Stomach (tissue), 9 donors: ENCODE data around the gene CYB561D1. TPM values are rescaled to one million over a fixed set of nuclear protein-coding genes. Genes with fewer than 3 reads are reported as not detected.

ENCODE experiments used
- DNase-seq, 2 donors: peaks; one replicate each; pipeline versions ENCODE4 v3.0.0 to v3.0.0-alpha.2; 2013 to 2019
- H3K27ac ChIP-seq, 5 donors: fragments of 200-600 bp in 4 of 5; sonication (generic) in 4 of 5; one replicate each; pipeline ENCODE4 v1.5.1; 2013 to 2019; ENCODE audit warnings: mild to moderate bottlenecking in 1 of 5, moderate library complexity in 1 of 5
- H3K27me3 ChIP-seq, 3 donors: fragments of 200-600 bp; sonication (generic); one replicate each; pipeline ENCODE4 v1.5.1; 2017 to 2019; ENCODE audit warnings: mixed run types in 1 of 3
- H3K36me3 ChIP-seq, 4 donors: fragments of 200-600 bp; sonication (generic); 1 replicate in 3 of 4; 2 replicates in 1 of 4; pipeline ENCODE4 v1.5.1; 2016 to 2019
- H3K4me1 ChIP-seq, 4 donors: fragments of 200-600 bp; sonication (generic); one replicate each; pipeline ENCODE4 v1.5.1; 2016 to 2019
- H3K4me3 ChIP-seq, 4 donors: fragments of 200-600 bp; sonication (generic) in 3 of 4; one replicate each; pipeline ENCODE4 v1.5.1; 2016 to 2019; ENCODE audit warnings: mild to moderate bottlenecking in 1 of 4
- H3K9me3 ChIP-seq, 4 donors: fragments of 200-600 bp; sonication (generic); one replicate each; pipeline ENCODE4 v1.5.1; 2016 to 2019
- EP300 ChIP-seq: sonication (generic); formaldehyde crosslinking; IDR thresholded peaks from one replicate; pipeline ENCODE4 v1.6.1; 2017; ENCODE audit warnings: antibody characterized with exemption
- POLR2A ChIP-seq, 4 donors: fragments of 450-650 bp; IDR thresholded peaks; one replicate each; pipeline ENCODE4 v1.6.1; 2016; ENCODE audit warnings: antibody characterized with exemption in 4 of 4, control low read depth in 2 of 4, mild to moderate bottlenecking in 1 of 4, moderate library complexity in 1 of 4
- POLR2AphosphoS5 ChIP-seq, 3 donors: sonication (generic); formaldehyde crosslinking; IDR thresholded peaks; one replicate each; pipeline ENCODE4 v1.6.1; 2016; ENCODE audit warnings: antibody characterized with exemption in 3 of 3
- WGBS, 5 donors: extraction: QIAGEN DNeasy Blood & Tissue Kit in 3 of 5; methylation state at CpG; one replicate each; pipeline versions ENCODE4 v1.1.5 to v1.1.7; 2013 to 2018; 5-methylcytosine and 5-hydroxymethylcytosine counted together
- intact Hi-C: fragments of 100-400 bp; cut with DNase I; formaldehyde crosslinking; loops from one replicate; pipeline ENCODE4 v1.15.1; 2023; ENCODE audit warnings: low total_unique reads
- polyA plus RNA-seq, 3 donors: library from polyadenylated mRNA; stranded (reverse); fragments of 200-250 nt; gene quantifications; one replicate each; pipeline ENCODE4 v1.2.3, GENCODE V29; 2013
- total RNA-seq, 5 donors: library from RNA; depleted of rRNA; stranded (reverse); fragments of >200 nt; gene quantifications; one replicate each; pipeline versions ENCODE4 v1.1.0 to v1.2.3, GENCODE V29; 2014 to 2016
- TF ChIP-seq, protein P1 (sequence below), 7 experiments: fragments of 450-650 bp in 4 of 7; fragments of 200-600 bp in 3 of 7; sonication (generic) in 3 of 7; IDR thresholded peaks; one replicate each; pipeline ENCODE4 v1.5.1; 2016 to 2019; ENCODE audit warnings: antibody characterized with exemption in 7 of 7, control low read depth in 2 of 7, mild to moderate bottlenecking in 1 of 7
- donor health status: healthy with polysubstance abuse.
- donor health status: Bipolar disorder and iron deficiency.
- donor health status: healthy.

Gene CYB561D1
- total and polyA plus RNA-seq, 8 donors = 1.8 to 6.4 (median 2.5) TPM

- intact Hi-C loops = no loop called here
- Histone ChIP-seq H3K4me1 (peaks cover 0 to 3% (median under 1%) of the 10 kb centered on the region in 4 donors), H3K4me3 (no peak overlapping the region), H3K9me3 (no peaks in the 10 kb centered on the region), H3K27me3 (no peaks in the 10 kb centered on the region), H3K27ac (no peak overlapping the region), H3K36me3 (peaks cover 0 to 42% (median 2%) of the 10 kb centered on the region in 4 donors)
- TF ChIP-seq POLR2AphosphoS5 (IDR thresholded peaks at IDR 0.05) = no peak
- TF ChIP-seq EP300 = no peak
- TF ChIP-seq, protein P1, sequence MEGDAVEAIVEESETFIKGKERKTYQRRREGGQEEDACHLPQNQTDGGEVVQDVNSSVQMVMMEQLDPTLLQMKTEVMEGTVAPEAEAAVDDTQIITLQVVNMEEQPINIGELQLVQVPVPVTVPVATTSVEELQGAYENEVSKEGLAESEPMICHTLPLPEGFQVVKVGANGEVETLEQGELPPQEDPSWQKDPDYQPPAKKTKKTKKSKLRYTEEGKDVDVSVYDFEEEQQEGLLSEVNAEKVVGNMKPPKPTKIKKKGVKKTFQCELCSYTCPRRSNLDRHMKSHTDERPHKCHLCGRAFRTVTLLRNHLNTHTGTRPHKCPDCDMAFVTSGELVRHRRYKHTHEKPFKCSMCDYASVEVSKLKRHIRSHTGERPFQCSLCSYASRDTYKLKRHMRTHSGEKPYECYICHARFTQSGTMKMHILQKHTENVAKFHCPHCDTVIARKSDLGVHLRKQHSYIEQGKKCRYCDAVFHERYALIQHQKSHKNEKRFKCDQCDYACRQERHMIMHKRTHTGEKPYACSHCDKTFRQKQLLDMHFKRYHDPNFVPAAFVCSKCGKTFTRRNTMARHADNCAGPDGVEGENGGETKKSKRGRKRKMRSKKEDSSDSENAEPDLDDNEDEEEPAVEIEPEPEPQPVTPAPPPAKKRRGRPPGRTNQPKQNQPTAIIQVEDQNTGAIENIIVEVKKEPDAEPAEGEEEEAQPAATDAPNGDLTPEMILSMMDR (IDR thresholded peaks at IDR 0.05) = no peak
- TF ChIP-seq POLR2A (IDR thresholded peaks at IDR 0.05) = no peak
- 54 to 71% (median 66%) methylated on average over 6 of the region's 6 CpGs for WGBS, 5 donors
- no peak for DNase-seq
These were observed 16.1 kb upstream of the CYB561D1 start for GRCh38 chr1:109477821-109478220.

- peak; percentile 54 to 81 for DNase-seq
- intact Hi-C loops = no loop called here
- Histone ChIP-seq H3K36me3 (peaks cover 0 to 42% (median 2%) of the 10 kb centered on the region in 4 donors), H3K4me1 (peaks cover 0 to 10% (median 7%) of the 10 kb centered on the region in 4 donors), H3K27ac (no peak overlapping the region), H3K9me3 (no peaks in the 10 kb centered on the region), H3K27me3 (no peaks in the 10 kb centered on the region), H3K4me3 (no peak overlapping the region)
- no peak for TF ChIP-seq POLR2A (IDR thresholded peaks at IDR 0.05)
- 12 to 23% (median 16%) methylated on average over 7 of the region's 7 CpGs for WGBS, 5 donors
These were observed 15.1 kb upstream of the CYB561D1 start for GRCh38 chr1:109478806-109479205.

- DNase-seq = peak in 1 of 2 donors; percentile 15
- Histone ChIP-seq H3K27me3 (no peaks in the 10 kb centered on the region), H3K36me3 (peaks cover 0 to 42% (median 2%) of the 10 kb centered on the region in 4 donors), H3K9me3 (no peaks in the 10 kb centered on the region), H3K4me3 (no peak overlapping the region), H3K27ac (no peak overlapping the region), H3K4me1 (peaks cover 2 to 13% (median 10%) of the 10 kb centered on the region in 4 donors)
- TF ChIP-seq POLR2A (IDR thresholded peaks at IDR 0.05) = no peak
- TF ChIP-seq, protein P1 (IDR thresholded peaks at IDR 0.05) = no peak
- no peak for TF ChIP-seq POLR2AphosphoS5 (IDR thresholded peaks at IDR 0.05)
- TF ChIP-seq EP300 = no peak
- 61 to 75% (median 71%) methylated on average over 5 of the region's 5 CpGs for WGBS, 5 donors
- intact Hi-C loops = no loop called here
These were observed 14.6 kb upstream of the CYB561D1 start for GRCh38 chr1:109479311-109479710.

DNA sequence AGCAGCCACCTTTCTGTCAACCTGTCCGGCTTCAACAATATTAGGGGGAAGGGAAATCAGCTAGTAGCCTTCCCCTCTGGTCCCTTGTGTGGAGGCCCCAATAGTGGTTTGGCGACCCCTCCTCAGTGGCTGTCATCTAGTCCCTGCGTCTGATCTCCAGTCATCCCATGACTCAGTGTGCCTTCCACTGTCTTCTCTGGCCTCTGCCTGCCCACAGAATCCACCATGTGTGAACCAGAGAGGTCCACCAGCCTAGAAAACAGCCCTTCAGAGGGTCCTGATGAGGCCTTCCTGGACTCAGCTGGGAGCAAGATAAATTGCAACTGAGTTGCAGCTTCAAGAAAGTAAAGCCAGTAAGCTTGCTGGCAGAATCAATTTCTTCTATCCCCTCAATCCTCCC, 14.0 kb upstream of the CYB561D1 start:
- Histone ChIP-seq H3K27me3 (no peaks in the 10 kb centered on the region), H3K4me3 (no peak overlapping the region), H3K9me3 (no peaks in the 10 kb centered on the region), H3K36me3 (peaks cover 0 to 42% (median 2%) of the 10 kb centered on the region in 4 donors), H3K4me1 (peaks cover 7 to 19% (median 16%) of the 10 kb centered on the region in 4 donors), H3K27ac (no peak overlapping the region)
- 87 to 93% (median 88%) methylated on average over 3 of the region's 3 CpGs for WGBS, 5 donors
- no peak for TF ChIP-seq POLR2AphosphoS5 (IDR thresholded peaks at IDR 0.05)
- TF ChIP-seq POLR2A (IDR thresholded peaks at IDR 0.05) = no peak
- TF ChIP-seq, protein P1 (IDR thresholded peaks at IDR 0.05) = no peak
- TF ChIP-seq EP300 = no peak
- intact Hi-C loops = no loop called here
- peak in 1 of 2 donors; percentile 2 for DNase-seq

- intact Hi-C loops = no loop called here
- peaks cover 12 to 27% (median 24%) of the 10 kb centered on the region in 4 donors for H3K4me1 ChIP-seq
- TF ChIP-seq POLR2AphosphoS5 (IDR thresholded peaks at IDR 0.05) (no peak), POLR2A (IDR thresholded peaks at IDR 0.05) (no peak), EP300 (no peak)
- TF ChIP-seq, protein P1 (IDR thresholded peaks at IDR 0.05) = no peak
- H3K4me3 ChIP-seq = no peak overlapping the region
- H3K9me3 ChIP-seq = no peaks in the 10 kb centered on the region
- peaks cover 0 to 26% (median 5%) of the 10 kb centered on the region in 4 donors for H3K36me3 ChIP-seq
- WGBS, 5 donors = 74 to 82% (median 81%) methylated on average over 2 of the region's 2 CpGs
- H3K27me3 ChIP-seq = no peaks in the 10 kb centered on the region
- H3K27ac ChIP-seq = no peak overlapping the region
- no peak for DNase-seq
These were observed 12.2 kb upstream of the CYB561D1 start for GRCh38 chr1:109481646-109482045.
